Smooth muscle cell (in vitro differentiated cells): ENCODE measurements around the gene C8A. TPM values are rescaled to one million over a fixed set of nuclear protein-coding genes. Genes with fewer than 3 reads are reported as not detected.
A peak's percentile ranks its signal among the peaks of the same experiment; 100 is the strongest.

Experiments
- DNase-seq: peaks from one replicate; lab custom pipeline; 2025; ENCODE audit not compliant: unreplicated experiment; lab: John Stamatoyannopoulos, UW
- H2AFZ ChIP-seq: fragments of 200-600 bp; sonication (generic); 2 replicates; pipeline ENCODE4 v1.6.0; 2016; ENCODE audit warnings: antibody characterized with exemption, low read depth, mild to moderate bottlenecking
- H3F3A ChIP-seq: fragments of 200-600 bp; sonication (generic); 2 replicates; pipeline ENCODE4 v1.6.0; 2017; ENCODE audit warnings: antibody characterized with exemption, low read depth
- H3K27ac ChIP-seq: fragments of 200-600 bp; sonication (generic); 2 replicates; pipeline ENCODE4 v1.5.1; 2016; ENCODE audit warnings: low read depth, mild to moderate bottlenecking
- H3K27me3 ChIP-seq: fragments of 200-600 bp; sonication (generic); 2 replicates; pipeline ENCODE4 v1.6.1; 2016; ENCODE audit warnings: low read depth, mild to moderate bottlenecking
- H3K36me3 ChIP-seq: fragments of 200-600 bp; sonication (generic); 2 replicates; pipeline ENCODE4 v1.5.1; 2016; ENCODE audit warnings: low read depth
- H3K4me1 ChIP-seq: fragments of 200-600 bp; sonication (generic); 2 replicates; pipeline ENCODE4 v1.5.1; 2016; ENCODE audit warnings: low read depth
- H3K4me2 ChIP-seq: fragments of 200-600 bp; sonication (generic); 2 replicates; pipeline ENCODE4 v1.6.0; 2016; ENCODE audit warnings: mild to moderate bottlenecking
- H3K4me3 ChIP-seq: fragments of 200-600 bp; sonication (generic); 2 replicates; pipeline ENCODE4 v1.5.1; 2016; ENCODE audit warnings: mild to moderate bottlenecking
- H3K79me2 ChIP-seq: fragments of 200-600 bp; sonication (generic); 2 replicates; pipeline ENCODE4 v1.6.0; 2016; ENCODE audit warnings: low read depth, mild to moderate bottlenecking
- H3K9ac ChIP-seq: fragments of 200-600 bp; sonication (generic); 2 replicates; pipeline ENCODE4 v1.6.0; 2016; ENCODE audit warnings: low read depth
- H3K9me3 ChIP-seq: fragments of 200-600 bp; sonication (generic); replicated peaks from 2 replicates; pipeline ENCODE4 v1.5.1; 2016; ENCODE audit warnings: low read depth
- H4K20me1 ChIP-seq: fragments of 200-600 bp; sonication (generic); 2 replicates; pipeline ENCODE4 v1.6.0; 2016; ENCODE audit warnings: low read depth
- WGBS: methylation state at CpG from one replicate; pipeline ENCODE4 v1.1.7; 2016; ENCODE audit warnings: low lambda C conversion rate; 5-methylcytosine and 5-hydroxymethylcytosine counted together
- polyA plus RNA-seq: library from polyadenylated mRNA; unstranded; fragments of >200 nt; fragmentation: Nextera tagmentation; extraction: Ambion mirVana; gene quantifications from 2 replicates; pipeline ENCODE4 v1.2.1, GENCODE V29; 2016
- total RNA-seq: library from RNA; depleted of rRNA; stranded (reverse); fragments of >200 nt; gene quantifications from 2 replicates; pipeline ENCODE4 v1.2.3, GENCODE V29; 2014
- TF ChIP-seq, protein P1 (sequence below): fragments of 200-600 bp; sonication (generic); IDR thresholded peaks from 2 replicates; pipeline ENCODE4 v1.5.1; 2017; ENCODE audit warnings: borderline replicate concordance, mild to moderate bottlenecking, antibody characterized with exemption; ENCODE audit not compliant: insufficient read depth, poor library complexity, severe bottlenecking

The C8A gene
- total and polyA plus RNA-seq, 2 experiments from 2014 or later = not detected

GRCh38 chr1:56814205-56814604 lies 40.4 kb upstream of the C8A start:
- no peak overlapping the region for H2AFZ ChIP-seq
- H3K9ac ChIP-seq = no peak overlapping the region
- H3F3A ChIP-seq = no peaks in the 10 kb centered on the region
- no peaks in the 10 kb centered on the region for H3K27me3 ChIP-seq
- H3K9me3 ChIP-seq = no peaks in the 10 kb centered on the region
- no peaks in the 10 kb centered on the region for H3K79me2 ChIP-seq
- H4K20me1 ChIP-seq = no peaks in the 10 kb centered on the region
- H3K36me3 ChIP-seq = no peaks in the 10 kb centered on the region
- H3K27ac ChIP-seq = no peak overlapping the region
- TF ChIP-seq, protein P1, sequence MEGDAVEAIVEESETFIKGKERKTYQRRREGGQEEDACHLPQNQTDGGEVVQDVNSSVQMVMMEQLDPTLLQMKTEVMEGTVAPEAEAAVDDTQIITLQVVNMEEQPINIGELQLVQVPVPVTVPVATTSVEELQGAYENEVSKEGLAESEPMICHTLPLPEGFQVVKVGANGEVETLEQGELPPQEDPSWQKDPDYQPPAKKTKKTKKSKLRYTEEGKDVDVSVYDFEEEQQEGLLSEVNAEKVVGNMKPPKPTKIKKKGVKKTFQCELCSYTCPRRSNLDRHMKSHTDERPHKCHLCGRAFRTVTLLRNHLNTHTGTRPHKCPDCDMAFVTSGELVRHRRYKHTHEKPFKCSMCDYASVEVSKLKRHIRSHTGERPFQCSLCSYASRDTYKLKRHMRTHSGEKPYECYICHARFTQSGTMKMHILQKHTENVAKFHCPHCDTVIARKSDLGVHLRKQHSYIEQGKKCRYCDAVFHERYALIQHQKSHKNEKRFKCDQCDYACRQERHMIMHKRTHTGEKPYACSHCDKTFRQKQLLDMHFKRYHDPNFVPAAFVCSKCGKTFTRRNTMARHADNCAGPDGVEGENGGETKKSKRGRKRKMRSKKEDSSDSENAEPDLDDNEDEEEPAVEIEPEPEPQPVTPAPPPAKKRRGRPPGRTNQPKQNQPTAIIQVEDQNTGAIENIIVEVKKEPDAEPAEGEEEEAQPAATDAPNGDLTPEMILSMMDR = no peak
- no peak overlapping the region for H3K4me2 ChIP-seq
- H3K4me3 ChIP-seq = no peak overlapping the region
- no peak for DNase-seq
- 51% methylated on average over 2 of the region's 2 CpGs for WGBS
- peaks cover 28% of the 10 kb centered on the region for H3K4me1 ChIP-seq

GRCh38 chr1:56816264-56816663 lies 38.3 kb upstream of the C8A start:
- Histone ChIP-seq H3K9me3 (no peaks in the 10 kb centered on the region), H3K9ac (no peak overlapping the region), H3K27me3 (no peaks in the 10 kb centered on the region), H3K36me3 (no peaks in the 10 kb centered on the region), H4K20me1 (no peaks in the 10 kb centered on the region), H2AFZ (no peak overlapping the region), H3K4me1 (peaks cover 35% of the 10 kb centered on the region), H3K4me2 (no peak overlapping the region), H3K79me2 (no peaks in the 10 kb centered on the region), H3F3A (no peaks in the 10 kb centered on the region), H3K27ac (no peak overlapping the region), H3K4me3 (no peak overlapping the region)
- TF ChIP-seq, protein P1 = no peak
- no peak for DNase-seq
- WGBS = 89% methylated on average over 1 of the region's 1 CpG

DNA sequence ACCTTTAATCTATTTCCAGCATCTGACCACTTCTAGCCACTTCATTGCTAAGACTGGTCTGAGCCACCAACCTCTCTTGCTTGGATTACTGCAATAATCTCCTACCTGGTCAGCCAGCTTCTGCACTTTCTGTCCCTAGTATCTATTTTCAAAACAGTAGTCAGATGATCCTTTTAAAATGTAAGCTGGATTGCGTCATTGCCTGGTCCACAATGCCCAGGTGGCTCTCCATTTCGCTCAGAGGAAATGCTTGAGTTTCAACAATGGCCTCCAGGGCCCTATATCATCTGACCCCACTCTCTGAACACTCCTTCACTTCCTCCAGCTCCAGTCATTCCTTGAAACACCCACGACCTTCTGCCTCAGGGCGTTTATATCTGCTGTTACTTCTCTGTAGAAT lies 37.7 kb upstream of the C8A start:
- Histone ChIP-seq H3K27me3 (no peaks in the 10 kb centered on the region), H2AFZ (no peak overlapping the region), H3K4me3 (no peak overlapping the region), H3K27ac (no peak overlapping the region), H3K36me3 (no peaks in the 10 kb centered on the region), H3K9ac (no peak overlapping the region), H3K4me2 (no peak overlapping the region), H3K9me3 (no peaks in the 10 kb centered on the region), H3K79me2 (no peaks in the 10 kb centered on the region), H3F3A (no peaks in the 10 kb centered on the region), H4K20me1 (no peaks in the 10 kb centered on the region), H3K4me1 (peaks cover 30% of the 10 kb centered on the region)
- WGBS = 78% methylated on average over 4 of the region's 4 CpGs
- TF ChIP-seq, protein P1 = no peak
- DNase-seq = no peak

GRCh38 chr1:56817716-56818463 lies 36.7 kb upstream of the C8A start:
- 89% methylated on average over 6 of the region's 6 CpGs for WGBS
- no peak overlapping the region for H3K27ac ChIP-seq
- H3K9me3 ChIP-seq = no peaks in the 10 kb centered on the region
- H3K4me3 ChIP-seq = no peak overlapping the region
- no peaks in the 10 kb centered on the region for H4K20me1 ChIP-seq
- DNase-seq = no peak
- H2AFZ ChIP-seq = no peak overlapping the region
- no peaks in the 10 kb centered on the region for H3K36me3 ChIP-seq
- peak overlapping the region; percentile 45 for H3K4me2 ChIP-seq
- no peak overlapping the region for H3K9ac ChIP-seq
- peaks cover 30% of the 10 kb centered on the region for H3K4me1 ChIP-seq
- TF ChIP-seq, protein P1 = no peak
- no peaks in the 10 kb centered on the region for H3F3A ChIP-seq
- H3K27me3 ChIP-seq = no peaks in the 10 kb centered on the region
- H3K79me2 ChIP-seq = no peaks in the 10 kb centered on the region
